LNCaP clone FGC (cell line): ENCODE data around the gene VSIG10L.

Experiments
- DNase-seq: peaks from one replicate; pipeline ENCODE4 v3.0.0-alpha.2; 2011; ENCODE audit warnings: low read depth
- H3K4me3 ChIP-seq: 2 replicates; pipeline ENCODE4 v1.5.1; 2011; ENCODE audit warnings: mild to moderate bottlenecking, low read depth, low read length, control low read depth
- CTCF ChIP-seq: IDR thresholded peaks from 2 replicates; pipeline ENCODE4 v1.5.1; 2012; ENCODE audit warnings: mild to moderate bottlenecking; ENCODE audit not compliant: control insufficient read depth, insufficient read depth; ENCODE audit errors: extremely low read depth

Gene VSIG10L

GRCh38 chr19:51295382-51296126 lies 46.4 kb downstream of the VSIG10L start:
- no peak for TF ChIP-seq CTCF
- no peak overlapping the region for H3K4me3 ChIP-seq
- no peak for DNase-seq

- DNase-seq, result no peak
- no peak overlapping the region for H3K4me3 ChIP-seq
- TF ChIP-seq CTCF, result no peak
These were observed 47.0 kb downstream of the VSIG10L start for GRCh38 chr19:51294977-51295375.

DNA sequence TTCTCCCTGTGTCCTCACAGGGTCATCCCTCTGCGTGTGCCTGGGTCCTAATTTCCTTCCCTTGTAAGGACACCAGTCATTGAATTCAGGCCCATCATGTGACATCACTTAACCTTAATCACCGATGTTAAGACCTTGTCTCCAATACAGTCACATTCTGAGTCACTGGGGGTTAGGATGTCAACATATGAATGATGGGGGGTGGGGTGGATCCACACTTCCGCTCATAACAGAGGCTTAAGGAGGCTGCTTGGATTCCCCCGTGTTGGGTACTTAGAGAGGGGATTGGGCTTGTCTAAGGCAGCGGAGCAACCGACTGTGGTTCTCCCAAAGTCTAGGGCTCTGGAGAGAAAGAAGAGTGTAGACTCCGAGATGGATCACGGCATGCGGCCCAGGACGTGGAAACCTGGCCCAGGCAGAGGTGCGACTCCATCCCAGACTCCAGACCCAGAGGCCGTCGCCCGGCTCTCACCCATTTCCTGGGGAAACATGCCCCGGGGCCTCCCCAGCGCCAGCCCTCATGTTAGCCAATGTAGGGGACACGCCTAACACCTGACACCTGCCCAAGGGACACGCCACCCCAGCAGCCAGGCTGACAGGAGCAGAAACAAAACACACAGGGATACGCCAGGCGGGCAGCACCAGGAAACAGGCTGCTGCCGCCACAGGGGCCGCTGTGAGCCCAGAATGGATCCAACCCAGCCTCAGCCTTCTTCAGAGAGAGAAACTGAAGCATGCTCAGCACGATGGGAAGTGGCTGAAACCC lies 47.5 kb downstream of the VSIG10L start:
- H3K4me3 ChIP-seq, result no peak overlapping the region
- TF ChIP-seq CTCF, result no peak
- no peak for DNase-seq

DNA sequence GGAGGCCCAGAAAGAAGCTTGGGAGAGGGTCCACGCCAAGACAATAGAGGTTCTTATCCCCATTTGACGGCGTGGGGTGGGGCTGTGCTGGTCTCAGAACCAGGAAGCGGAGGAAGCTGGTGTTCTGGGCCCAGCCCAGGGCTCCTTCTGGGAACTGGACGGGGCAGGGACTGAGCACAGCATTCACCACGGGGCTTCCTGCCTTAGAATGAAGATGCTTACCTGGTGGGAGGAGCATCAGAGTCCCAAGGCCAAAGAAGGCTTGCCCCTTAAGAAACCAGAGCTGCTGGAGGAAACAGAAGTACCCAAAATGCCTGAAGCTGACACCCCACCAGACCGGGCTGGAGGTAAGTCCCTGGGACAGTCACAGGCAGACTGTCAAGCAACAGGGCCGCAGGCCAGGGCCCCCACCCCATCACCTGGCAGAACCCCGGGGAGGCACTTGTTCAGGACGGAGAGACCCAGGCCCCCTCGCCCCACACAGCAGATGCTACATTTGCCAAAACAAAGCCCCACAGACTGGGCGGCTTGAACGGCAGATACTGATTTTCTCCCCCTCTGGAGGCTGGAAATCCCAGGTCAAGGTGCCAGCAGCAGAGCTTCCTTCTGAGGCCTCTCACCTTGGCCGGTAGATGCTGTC lies 48.2 kb downstream of the VSIG10L start:
- no peak overlapping the region for H3K4me3 ChIP-seq
- no peak for DNase-seq
- no peak for TF ChIP-seq CTCF

DNA sequence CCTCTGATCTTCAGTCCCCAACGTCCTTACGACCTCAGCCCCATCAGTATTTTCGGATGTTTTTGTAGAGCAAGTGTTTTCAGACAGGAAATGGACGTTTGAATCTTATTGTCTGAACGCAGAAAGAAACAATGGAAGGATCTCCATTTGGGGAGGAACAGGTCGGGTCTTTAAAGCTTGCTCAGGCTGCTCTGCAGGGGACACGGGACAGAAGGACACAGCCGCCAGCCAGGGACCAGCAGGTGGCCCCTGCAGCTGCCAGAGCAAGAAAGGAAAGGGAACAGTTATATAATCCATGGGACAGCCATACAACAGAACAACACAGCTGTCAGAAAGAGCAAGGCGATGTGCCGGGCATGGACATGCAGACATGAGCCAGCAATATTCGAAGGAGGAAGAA lies 49.0 kb downstream of the VSIG10L start:
- no peak for TF ChIP-seq CTCF
- no peak overlapping the region for H3K4me3 ChIP-seq
- no peak for DNase-seq

- no peak overlapping the region for H3K4me3 ChIP-seq
- no peak for TF ChIP-seq CTCF
- no peak for DNase-seq
These were observed 52.3 kb downstream of the VSIG10L start for GRCh38 chr19:51289635-51290034.
